Right lobe of liver (tissue), 6 donors: ENCODE results near the gene UBE2E1. TPM values are rescaled to one million over a fixed set of nuclear protein-coding genes. Genes with fewer than 3 reads are reported as not detected.

Source experiments
- ATAC-seq, 4 donors: fragments of 200-7000 bp; cut with Tn5 transposase; one replicate each; pipeline ENCODE4 v1.9.1; 2020; ENCODE audit warnings: mild to moderate bottlenecking in 4 of 4, moderate library complexity in 4 of 4
- DNase-seq, 3 donors: peaks; one replicate each; pipeline ENCODE4 v3.0.0-alpha.2; 2020
- H3K27ac ChIP-seq, 3 donors: fragments of 200-600 bp; one replicate each; pipeline ENCODE4 v1.8.0; 2022
- H3K27me3 ChIP-seq, 2 donors: fragments of 200-600 bp; one replicate each; pipeline ENCODE4 v1.8.0; 2022
- H3K36me3 ChIP-seq, 4 donors: fragments of 200-600 bp; sonication (generic) in 1 of 4; one replicate each; pipeline versions ENCODE4 v1.5.1 to v1.8.0; 2017 to 2022; ENCODE audit warnings: control low read depth in 1 of 4
- H3K4me1 ChIP-seq, 4 donors: fragments of 200-600 bp; sonication (generic) in 1 of 4; one replicate each; pipeline versions ENCODE4 v1.5.1 to v1.8.0; 2017 to 2022; ENCODE audit warnings: control low read depth in 1 of 4
- H3K4me3 ChIP-seq, 3 donors: fragments of 200-600 bp; one replicate each; pipeline ENCODE4 v1.8.0; 2022
- H3K9me3 ChIP-seq, 4 donors: fragments of 200-600 bp; sonication (generic) in 1 of 4; one replicate each; pipeline versions ENCODE4 v1.5.1 to v1.8.0; 2017 to 2022; ENCODE audit warnings: control low read depth in 1 of 4
- CTCF ChIP-seq, 4 donors: fragments of 200-600 bp in 3 of 4; fragments of 450-650 bp in 1 of 4; IDR thresholded peaks; one replicate each; pipeline versions ENCODE4 v1.5.1 to v1.8.0; 2016 to 2022; ENCODE audit warnings: antibody characterized with exemption in 4 of 4, mild to moderate bottlenecking in 2 of 4
- POLR2A ChIP-seq: fragments of 450-650 bp; IDR thresholded peaks from one replicate; pipeline ENCODE4 v1.6.1; 2017; ENCODE audit warnings: antibody characterized with exemption, mild to moderate bottlenecking
- WGBS: methylation state at CpG from one replicate; pipeline ENCODE4 v1.1.6; 2018; ENCODE audit warnings: low coverage, low lambda C conversion rate; ENCODE audit not compliant: insufficient coverage; ENCODE audit errors: missing lambda C conversion rate; 5-methylcytosine and 5-hydroxymethylcytosine counted together
- intact Hi-C, 2 donors: fragments of 100-400 bp; cut with DNase I; formaldehyde crosslinking; loops; one replicate each; pipeline versions ENCODE4 v1.11.2 to v1.14.1; 2022
- total RNA-seq, 6 experiments: library from RNA; depleted of rRNA in 2 of 6; stranded (reverse); fragments of >200 nt in 2 of 6; fragmentation: NEBNext Ultra II Directional in 3 of 6; extraction: Animal tissue kit (Norgen Biotek cat#: 25700) in 3 of 6; gene quantifications; one replicate each; pipeline versions ENCODE4 v1.1.0 to v1.2.4, GENCODE V29; 2016 to 2023
- donor health status: DM: no; HTN: yes; CAD: no.
- donor health status: DM: no; HTN: no; CAD: no.
- donor health status: DM: no; HTN: no; CAD: no.
- donor health status: DM: no; HTN: yes; CAD: no.
- donor health status: DM: no; HTN: yes; CAD: no.

UBE2E1 gene
- total RNA-seq, 6 experiments from 2014 or later, result 20.8 to 40.4 (median 29.7) TPM

- ATAC-seq (peak; percentile 44 to 75 (median 58)), DNase-seq (no peak)
- Histone ChIP-seq H3K36me3 (no peaks in the 10 kb centered on the region), H3K27ac (peak overlapping the region in 1 of 3 donors; percentile 41), H3K4me3 (no peak overlapping the region), H3K9me3 (no peaks in the 10 kb centered on the region), H3K4me1 (peaks cover 0 to 6% (median 0%) of the 10 kb centered on the region in 4 donors), H3K27me3 (no peaks in the 10 kb centered on the region)
- WGBS, result 73% methylated on average over 3 of the region's 3 CpGs
- intact Hi-C loops, result no loop called here
- TF ChIP-seq CTCF (IDR thresholded peaks at IDR 0.05), result peak in 2 of 4 donors; percentile 23 to 24
- TF ChIP-seq POLR2A, result no peak
Observed at GRCh38 chr3:23926736-23927135, 121.0 kb downstream of the UBE2E1 start.

- WGBS, result 81% methylated on average over 6 of the region's 8 CpGs
- H3K4me3 ChIP-seq, result no peak overlapping the region
- H3K27me3 ChIP-seq, result no peaks in the 10 kb centered on the region
- H3K27ac ChIP-seq, result no peak overlapping the region
- intact Hi-C loops, result no loop called here
- H3K4me1 ChIP-seq, result peaks cover 0 to 6% (median 0%) of the 10 kb centered on the region in 4 donors
- no peaks in the 10 kb centered on the region for H3K9me3 ChIP-seq
- DNase-seq (no peak), ATAC-seq (no peak)
- H3K36me3 ChIP-seq, result no peaks in the 10 kb centered on the region
- TF ChIP-seq POLR2A (no peak), CTCF (IDR thresholded peaks at IDR 0.05) (no peak)
Observed at GRCh38 chr3:23928524-23928923, 122.8 kb downstream of the UBE2E1 start.

- no peak overlapping the region for H3K27ac ChIP-seq
- intact Hi-C loops, result no loop called here
- no peaks in the 10 kb centered on the region for H3K9me3 ChIP-seq
- peaks cover 0 to 6% (median 0%) of the 10 kb centered on the region in 4 donors for H3K4me1 ChIP-seq
- DNase-seq, result no peak
- TF ChIP-seq POLR2A (no peak), CTCF (IDR thresholded peaks at IDR 0.05) (no peak)
- H3K4me3 ChIP-seq, result no peak overlapping the region
- ATAC-seq, result no peak
- 64% methylated on average over 3 of the region's 3 CpGs for WGBS
- H3K27me3 ChIP-seq, result no peaks in the 10 kb centered on the region
- H3K36me3 ChIP-seq, result no peaks in the 10 kb centered on the region
Observed at GRCh38 chr3:23931597-23931996, 125.8 kb downstream of the UBE2E1 start.

GRCh38 chr3:23932571-23932970 lies 126.8 kb downstream of the UBE2E1 start:
- H3K4me3 ChIP-seq, result no peak overlapping the region
- ATAC-seq (peak in 2 of 4 donors; percentile 19 to 28), DNase-seq (no peak)
- H3K27me3 ChIP-seq, result no peaks in the 10 kb centered on the region
- WGBS, result 59% methylated on average over 2 of the region's 4 CpGs
- no peak overlapping the region for H3K27ac ChIP-seq
- H3K4me1 ChIP-seq, result no peaks in the 10 kb centered on the region
- H3K9me3 ChIP-seq, result no peaks in the 10 kb centered on the region
- no peak for TF ChIP-seq CTCF (IDR thresholded peaks at IDR 0.05)
- TF ChIP-seq POLR2A, result no peak
- no peaks in the 10 kb centered on the region for H3K36me3 ChIP-seq
- intact Hi-C loops, result no loop called here

- WGBS, result 81% methylated on average over 4 of the region's 4 CpGs
- no peak for DNase-seq
- Histone ChIP-seq H3K27ac (no peak overlapping the region), H3K4me1 (no peaks in the 10 kb centered on the region), H3K27me3 (no peaks in the 10 kb centered on the region), H3K36me3 (no peaks in the 10 kb centered on the region), H3K9me3 (no peaks in the 10 kb centered on the region), H3K4me3 (no peak overlapping the region)
- TF ChIP-seq POLR2A (no peak), CTCF (IDR thresholded peaks at IDR 0.05) (no peak)
- intact Hi-C loops, result no loop called here
- no peak for ATAC-seq
Observed at GRCh38 chr3:23934253-23934652, 128.5 kb downstream of the UBE2E1 start.
